Common myeloid progenitor, CD34-positive (primary cell): ENCODE measurements around the gene KMT2A.
A peak's percentile ranks its signal among the peaks of the same experiment; 100 is the strongest.

Experiments
- CTCF ChIA-PET: fragments of 350-600 bp; sonication (Branson Sonifier 250); formaldehyde crosslinking; loops from one replicate; lab custom pipeline; 2021; ENCODE audit warnings: antibody characterized with exemption; lab: Charles Lee
- POLR2A ChIA-PET: fragments of 350-600 bp; sonication (Branson Sonifier 250); formaldehyde crosslinking; loops from one replicate; lab custom pipeline; 2021; ENCODE audit warnings: antibody characterized with exemption; lab: Charles Lee
- DNase-seq, 3 donors: peaks; one replicate each; pipeline versions ENCODE4 v3.0.0 to v3.0.0-alpha.2; 2013
- H3K27ac ChIP-seq, 2 experiments: 1 replicate in 1 of 2; 2 replicates in 1 of 2; pipeline ENCODE4 v1.7.0; 2013; ENCODE audit warnings: inconsistent platforms in 2 of 2, low read length in 2 of 2, mild to moderate bottlenecking in 2 of 2, low read depth in 1 of 2, moderate library complexity in 1 of 2; ENCODE audit not compliant: severe bottlenecking in 2 of 2, insufficient read depth in 1 of 2, poor library complexity in 1 of 2
- H3K27me3 ChIP-seq, 5 experiments: replicated peaks in 2 of 5; 1 replicate in 3 of 5; 2 replicates in 2 of 5; pipeline versions ENCODE4 v1.6.1 to v1.7.0; 2013; ENCODE audit warnings: low read length in 4 of 5, mild to moderate bottlenecking in 2 of 5, moderate library complexity in 2 of 5, inconsistent platforms in 1 of 5; ENCODE audit not compliant: insufficient read depth in 5 of 5, control insufficient read depth in 4 of 5
- H3K36me3 ChIP-seq, 4 experiments: 1 replicate in 2 of 4; 2 replicates in 2 of 4; pipeline versions ENCODE4 v1.6.1 to v1.7.0; 2013; ENCODE audit warnings: low read length in 3 of 4, control low read depth in 1 of 4, mild to moderate bottlenecking in 1 of 4; ENCODE audit not compliant: control insufficient read depth in 4 of 4, insufficient read depth in 4 of 4
- H3K4me1 ChIP-seq, 4 experiments: 1 replicate in 3 of 4; 2 replicates in 1 of 4; pipeline versions ENCODE4 v1.6.1 to v1.7.1; 2013; ENCODE audit warnings: low read length in 3 of 4, mild to moderate bottlenecking in 3 of 4, control low read depth in 1 of 4, inconsistent platforms in 1 of 4, moderate library complexity in 1 of 4; ENCODE audit not compliant: control insufficient read depth in 4 of 4, insufficient read depth in 4 of 4; ENCODE audit errors: control extremely low read depth in 1 of 4
- H3K4me3 ChIP-seq, 7 experiments: 1 replicate in 4 of 7; 2 replicates in 3 of 7; pipeline versions ENCODE4 v1.5.1 to v1.7.0; 2013; ENCODE audit warnings: mild to moderate bottlenecking in 7 of 7, low read length in 6 of 7, moderate library complexity in 6 of 7, inconsistent platforms in 2 of 7, low read depth in 2 of 7, control low read depth in 1 of 7; ENCODE audit not compliant: insufficient read depth in 4 of 7, control insufficient read depth in 1 of 7; ENCODE audit errors: extremely low read depth in 1 of 7
- H3K9me3 ChIP-seq, 5 experiments: 1 replicate in 4 of 5; 2 replicates in 1 of 5; pipeline versions ENCODE4 v1.6.1 to v1.7.1; 2013; ENCODE audit warnings: low read length in 4 of 5, mild to moderate bottlenecking in 2 of 5, inconsistent platforms in 1 of 5, low read depth in 1 of 5, moderate library complexity in 1 of 5; ENCODE audit not compliant: control insufficient read depth in 4 of 5, insufficient read depth in 2 of 5; ENCODE audit errors: control extremely low read depth in 1 of 5
- WGBS: methylation state at CpG from one replicate; pipeline ENCODE4 v1.1.5; 2013; ENCODE audit not compliant: insufficient coverage; 5-methylcytosine and 5-hydroxymethylcytosine counted together

The KMT2A gene

DNA sequence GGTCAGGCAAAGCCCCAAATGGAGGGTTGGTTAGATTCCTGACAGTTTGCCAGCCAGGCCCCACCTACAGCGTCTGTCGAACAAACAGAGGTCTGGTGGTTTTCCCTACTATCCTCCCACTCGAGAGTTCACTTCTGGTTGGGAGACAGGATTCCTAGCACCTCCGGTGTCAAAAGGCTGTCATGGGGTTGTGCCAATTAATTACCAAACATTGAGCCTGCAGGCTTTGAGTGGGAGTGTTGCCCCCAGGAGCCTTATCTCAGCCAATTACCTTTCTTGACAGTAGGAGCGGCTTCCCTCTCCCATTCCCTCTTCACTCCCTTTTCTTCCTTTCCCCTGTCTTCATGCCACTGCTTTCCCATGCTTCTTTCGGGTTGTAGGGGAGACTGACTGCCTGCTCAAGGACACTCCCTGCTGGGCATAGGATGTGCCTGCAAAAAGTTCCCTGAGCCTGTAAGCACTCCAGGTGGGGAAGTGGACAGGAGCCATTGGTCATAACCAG is 86.3 kb downstream of the KMT2A start:
- peaks cover 13 to 58% (median 49%) of the 10 kb centered on the region in 4 experiments for H3K4me1 ChIP-seq
- DNase-seq, result peak in 2 of 3 donors; percentile 8 to 28
- POLR2A ChIA-PET, result no interaction called here
- WGBS, result 45% methylated on average over 5 of the region's 6 CpGs
- peak overlapping the region in 1 of 2 experiments; percentile 39 for H3K27ac ChIP-seq
- H3K4me3 ChIP-seq, result no peak overlapping the region
- H3K9me3 ChIP-seq, result no peaks in the 10 kb centered on the region
- H3K27me3 ChIP-seq, result no peaks in the 10 kb centered on the region
- CTCF ChIA-PET, result interaction anchor here (1.0 to 1.3 kb wide), 2 partner anchors 14 kb away, joined by 3 read pairs; no protein-coding TSS in a partner anchor
- H3K36me3 ChIP-seq, result peaks cover 15 to 51% (median 39%) of the 10 kb centered on the region in 4 experiments

DNA sequence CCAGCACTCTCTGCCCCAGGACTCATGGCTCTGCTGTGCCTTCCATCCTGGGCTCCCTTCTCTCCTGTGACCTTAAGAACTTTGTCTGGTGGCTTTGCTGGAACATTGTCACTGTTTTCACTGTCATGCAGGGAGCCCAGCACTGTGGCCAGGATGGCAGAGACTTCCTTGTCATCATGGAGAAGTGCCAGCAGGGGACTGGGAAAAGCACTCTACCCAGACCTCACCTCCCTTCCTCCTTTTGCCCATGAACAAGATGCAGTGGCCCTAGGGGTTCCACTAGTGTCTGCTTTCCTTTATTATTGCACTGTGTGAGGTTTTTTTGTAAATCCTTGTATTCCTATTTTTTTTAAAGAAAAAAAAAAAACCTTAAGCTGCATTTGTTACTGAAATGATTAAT is 88.1 kb downstream of the KMT2A start:
- Histone ChIP-seq H3K4me3 (peak overlapping the region in 5 of 7 experiments; percentile 7 to 43 (median 32)), H3K27me3 (no peaks in the 10 kb centered on the region), H3K36me3 (peaks cover 15 to 42% (median 32%) of the 10 kb centered on the region in 4 experiments), H3K4me1 (peaks cover 13 to 65% (median 52%) of the 10 kb centered on the region in 4 experiments), H3K27ac (peak overlapping the region in 1 of 2 experiments; percentile 41), H3K9me3 (no peaks in the 10 kb centered on the region)
- POLR2A ChIA-PET, result interaction anchor here (0.8 to 1.5 kb wide), 3 partner anchors 9 to 39 kb away, joined by 3 to 13 read pairs (median 3); no protein-coding TSS in a partner anchor
- DNase-seq, result peak in 1 of 3 donors; percentile 25
- CTCF ChIA-PET, result interaction anchor here (0.6 to 1.1 kb wide), 2 partner anchors 8 to 692 kb away, joined by 3 read pairs; no protein-coding TSS in a partner anchor

GRCh38 chr11:118524757-118525470 is 88.6 kb downstream of the KMT2A start:
- CTCF ChIA-PET, result interaction anchor here (0.6 to 1.1 kb wide), 2 partner anchors 9 to 692 kb away, joined by 3 read pairs; no protein-coding TSS in a partner anchor
- POLR2A ChIA-PET, result interaction anchor here (1.2 to 1.5 kb wide), 2 partner anchors 9 to 11 kb away, joined by 3 to 13 read pairs; no protein-coding TSS in a partner anchor
- WGBS, result 65% methylated on average over 5 of the region's 6 CpGs

GRCh38 chr11:118526688-118527087 is 90.4 kb downstream of the KMT2A start:
- Histone ChIP-seq H3K9me3 (no peaks in the 10 kb centered on the region), H3K36me3 (peaks cover 7 to 21% (median 13%) of the 10 kb centered on the region in 4 experiments), H3K4me3 (no peak overlapping the region), H3K4me1 (peaks cover 13 to 82% (median 70%) of the 10 kb centered on the region in 4 experiments), H3K27ac (no peak overlapping the region), H3K27me3 (no peaks in the 10 kb centered on the region)
- DNase-seq, result no peak
- WGBS, result 80% methylated on average over 1 of the region's 2 CpGs
- ChIA-PET CTCF (interaction anchor here (0.7 to 1.2 kb wide), 3 partner anchors 10 to 17 kb away, joined by 3 read pairs; no protein-coding TSS in a partner anchor), POLR2A (interaction anchor here (0.6 kb wide), 1 partner anchor 8 kb away, joined by 3 read pairs; no protein-coding TSS in a partner anchor)

More at GRCh38 chr11:118524757-118525470, 88.6 kb downstream of the KMT2A start:
- peak; percentile 48 to 78 (median 74) for DNase-seq
- peaks cover 13 to 71% (median 57%) of the 10 kb centered on the region in 4 experiments for H3K4me1 ChIP-seq
- peaks cover 13 to 36% (median 26%) of the 10 kb centered on the region in 4 experiments for H3K36me3 ChIP-seq
- peak overlapping the region in 3 of 7 experiments; percentile 32 to 43 (median 38) for H3K4me3 ChIP-seq
- H3K27me3 ChIP-seq, result no peaks in the 10 kb centered on the region
- H3K27ac ChIP-seq, result peak overlapping the region in 1 of 2 experiments; percentile 6
- H3K9me3 ChIP-seq, result no peaks in the 10 kb centered on the region

DNA sequence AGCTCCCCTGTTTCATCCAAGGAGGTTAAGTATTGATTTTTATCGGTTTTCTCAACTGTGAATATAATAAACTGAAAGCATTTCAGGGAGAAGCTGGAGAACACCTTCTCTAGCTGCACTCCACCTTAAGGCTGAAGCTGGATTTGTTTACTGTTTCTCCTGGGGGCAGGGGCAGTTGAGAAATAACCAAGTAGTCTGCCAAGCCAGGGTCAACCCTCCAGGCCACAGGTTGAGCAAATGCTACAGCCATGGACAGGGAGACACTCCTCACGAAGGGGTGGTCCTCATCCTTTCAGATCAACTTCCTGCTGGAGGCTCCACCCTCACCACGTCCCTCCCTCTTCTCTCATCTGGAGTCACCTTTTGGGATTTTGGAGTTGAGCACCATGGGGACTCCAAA is 90.8 kb downstream of the KMT2A start, which contains the start of gene TTC36:
TTC36 (plus strand) TSS at position 366 of the 400 bp plus-strand sequence; CDS start at position 387, 21 bp downstream.
- Histone ChIP-seq H3K36me3 (peaks cover 7 to 17% (median 9%) of the 10 kb centered on the region in 4 experiments), H3K4me3 (no peak within 1 kb of the TSS), H3K27ac (no peak within 1 kb of the TSS), H3K4me1 (peaks cover 13 to 82% (median 70%) of the 10 kb centered on the region in 4 experiments), H3K9me3 (no peaks in the 10 kb centered on the region), H3K27me3 (no peaks in the 10 kb centered on the region)
- DNase-seq, result no peak
- no CpG with 5 or more reads among the region's 3 CpGs for WGBS
- CTCF ChIA-PET, result interaction anchor here (0.7 to 1.2 kb wide), 2 partner anchors 10 to 17 kb away, joined by 3 read pairs; no protein-coding TSS in a partner anchor
- POLR2A ChIA-PET, result no interaction called here

- POLR2A ChIA-PET, result no interaction called here
- Histone ChIP-seq H3K27me3 (no peaks in the 10 kb centered on the region), H3K36me3 (peaks cover 0 to 8% (median 2%) of the 10 kb centered on the region in 4 experiments), H3K27ac (no peak overlapping the region), H3K4me3 (no peak overlapping the region), H3K9me3 (no peaks in the 10 kb centered on the region), H3K4me1 (peaks cover 9 to 69% (median 57%) of the 10 kb centered on the region in 4 experiments)
- DNase-seq, result no peak
- 100% methylated on average over 6 of the region's 6 CpGs for WGBS
- CTCF ChIA-PET, result interaction anchor here (1.1 to 1.5 kb wide), 2 partner anchors 13 to 44 kb away, joined by 3 read pairs; partner anchors contain the start of gene ARCN1
Observed at GRCh38 chr11:118528511-118528910, 92.2 kb downstream of the KMT2A start.
